GDM1 (cell line): ENCODE data around the gene PHACTR3.

ENCODE experiments used
- DNase-seq: peaks from one replicate; lab custom pipeline; 2025; lab: John Stamatoyannopoulos, UW

The PHACTR3 gene

DNA sequence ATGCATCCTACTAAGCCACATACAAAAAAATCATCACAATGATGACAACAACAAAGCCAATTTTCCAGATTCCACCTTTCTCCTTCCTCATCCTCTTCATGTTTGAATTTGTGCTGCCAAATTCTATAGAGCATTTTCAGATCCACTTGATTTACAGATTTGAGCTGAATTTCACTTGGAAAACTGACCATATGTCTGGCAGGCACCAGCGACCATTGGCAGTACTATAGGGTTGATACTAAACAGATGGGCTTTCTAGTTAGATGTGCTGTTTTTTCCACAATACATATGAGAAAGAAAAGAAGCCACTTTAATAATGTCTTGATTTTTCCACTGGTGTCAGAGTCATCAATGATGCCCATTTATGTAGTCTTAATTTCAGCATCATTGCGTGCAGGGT is 127.0 kb downstream of the PHACTR3 start:
- DNase-seq = no peak

DNA sequence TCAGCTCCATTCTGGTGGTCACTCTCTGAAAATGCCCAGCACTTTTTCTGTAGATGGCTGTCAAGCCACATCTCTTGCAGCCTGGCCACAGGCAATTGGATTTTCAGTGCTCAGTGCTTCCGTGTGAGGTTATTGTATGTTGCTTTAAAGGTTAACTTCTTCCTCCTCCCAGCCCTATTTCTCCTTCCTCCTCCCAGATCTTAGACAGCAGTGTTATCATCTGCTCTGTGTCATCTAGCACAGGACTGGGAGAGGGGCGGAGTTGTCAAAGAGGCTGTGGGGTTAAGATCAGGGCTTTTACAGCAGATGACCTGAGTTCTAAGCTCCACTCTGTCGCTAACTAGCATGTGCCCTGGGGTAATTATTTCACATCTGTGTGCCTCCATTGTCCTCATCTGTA is 129.0 kb downstream of the PHACTR3 start:
- DNase-seq = no peak

DNA sequence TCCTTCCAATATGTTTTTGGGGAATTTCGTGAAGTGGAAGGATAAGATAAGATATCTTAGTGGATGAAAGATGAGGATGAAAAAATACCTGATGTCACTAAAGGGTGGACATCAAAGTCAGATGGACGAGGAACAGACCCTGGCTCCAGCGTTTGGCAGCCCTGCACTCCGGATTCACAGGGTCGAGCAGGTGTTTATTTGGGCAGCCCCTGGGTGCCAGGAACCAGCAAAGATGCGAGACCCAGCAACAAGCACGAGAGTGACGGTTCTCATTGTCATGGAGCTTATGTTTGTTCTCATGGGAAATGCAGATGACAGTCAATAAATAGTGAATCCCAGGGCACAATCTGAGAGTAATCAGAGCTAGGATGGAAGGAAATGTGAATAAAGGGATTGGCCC is 131.1 kb downstream of the PHACTR3 start:
- no peak for DNase-seq

DNA sequence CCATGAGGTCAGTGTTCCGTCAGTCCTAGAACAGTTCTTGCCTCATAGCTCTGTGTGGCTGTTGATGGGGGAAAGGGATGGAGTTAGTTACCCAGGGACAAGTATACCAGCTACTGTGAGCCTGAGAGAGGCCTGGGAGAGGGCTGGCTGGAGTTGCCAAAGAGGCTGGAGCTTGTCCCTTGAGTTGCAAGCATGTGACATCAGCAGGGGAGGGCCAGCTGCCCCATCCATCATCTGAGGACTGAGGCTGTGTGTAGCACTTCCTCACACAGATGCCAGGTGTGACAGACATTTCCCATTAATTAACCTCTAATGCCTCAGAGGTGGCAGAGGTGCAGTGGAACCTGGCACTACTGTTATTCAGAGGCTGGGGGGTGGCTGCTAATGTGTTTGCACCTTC is 131.6 kb downstream of the PHACTR3 start:
- no peak for DNase-seq

DNA sequence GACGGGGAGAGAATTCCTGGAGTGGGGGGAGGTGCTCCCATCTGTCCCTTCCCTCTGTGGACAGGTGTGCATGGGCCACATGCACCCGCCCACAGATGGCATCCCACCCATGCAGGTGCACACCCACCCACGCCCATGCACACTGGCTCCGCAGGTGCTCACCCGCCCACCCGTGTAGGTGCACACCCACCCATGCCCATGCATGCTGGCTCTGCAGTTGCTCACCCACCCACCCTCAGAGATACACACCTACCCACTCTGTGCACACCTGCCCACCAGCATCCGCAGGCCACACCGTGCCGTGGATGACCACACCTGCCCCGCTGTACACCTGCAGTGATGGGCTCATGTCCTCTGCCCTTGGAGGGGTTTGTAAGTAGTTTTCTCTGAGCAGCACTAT is 132.0 kb downstream of the PHACTR3 start:
- no peak for DNase-seq

DNA sequence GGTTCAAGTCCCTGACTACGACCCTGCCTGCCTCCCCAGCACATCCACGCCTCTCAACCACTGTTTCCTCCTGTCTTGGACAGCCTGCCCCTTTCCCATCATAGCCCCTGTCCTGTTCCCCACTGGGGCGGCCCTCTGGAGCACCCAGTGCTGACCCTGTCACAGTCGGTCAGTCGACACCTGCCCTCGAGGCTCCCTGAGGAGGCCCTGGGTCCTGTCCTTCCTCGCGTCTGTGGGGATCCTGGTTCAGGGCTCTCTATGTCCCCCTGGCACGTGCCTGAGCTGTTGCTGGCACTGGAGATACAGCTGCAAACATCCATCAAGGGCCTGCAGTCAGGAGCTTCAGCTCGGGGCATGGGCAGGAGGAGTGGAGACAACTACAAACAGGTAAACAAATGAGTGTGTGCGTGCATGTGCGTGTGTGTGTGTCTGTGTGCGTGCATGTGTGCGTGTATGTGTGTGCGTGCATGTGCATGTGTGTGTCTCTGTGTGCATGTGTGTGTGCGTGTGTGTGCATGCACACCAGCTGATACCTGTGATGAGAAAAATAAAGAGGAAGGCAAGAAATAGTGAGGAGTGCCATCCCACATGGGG is 132.8 kb downstream of the PHACTR3 start:
- DNase-seq = no peak

DNA sequence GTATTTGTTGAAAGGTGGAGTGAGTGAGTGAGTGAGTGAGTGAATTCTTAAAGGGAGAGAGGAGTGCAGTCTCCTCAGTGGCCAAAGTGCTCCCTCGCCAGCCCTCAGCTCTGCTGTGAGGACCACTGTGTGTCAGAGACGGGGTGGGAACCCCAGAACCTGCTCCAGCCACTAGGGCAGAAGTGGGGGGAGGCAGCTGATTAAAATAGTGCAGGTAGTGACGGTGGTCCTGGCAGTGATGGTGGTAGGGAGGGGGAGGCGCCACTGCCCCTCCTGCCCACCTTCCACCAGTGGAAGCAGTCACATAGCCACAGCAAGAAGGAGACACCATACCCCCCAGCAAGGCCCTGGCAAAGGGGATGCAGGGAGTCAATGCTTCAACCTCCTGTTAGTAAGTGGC is 133.5 kb downstream of the PHACTR3 start:
- no peak for DNase-seq

DNA sequence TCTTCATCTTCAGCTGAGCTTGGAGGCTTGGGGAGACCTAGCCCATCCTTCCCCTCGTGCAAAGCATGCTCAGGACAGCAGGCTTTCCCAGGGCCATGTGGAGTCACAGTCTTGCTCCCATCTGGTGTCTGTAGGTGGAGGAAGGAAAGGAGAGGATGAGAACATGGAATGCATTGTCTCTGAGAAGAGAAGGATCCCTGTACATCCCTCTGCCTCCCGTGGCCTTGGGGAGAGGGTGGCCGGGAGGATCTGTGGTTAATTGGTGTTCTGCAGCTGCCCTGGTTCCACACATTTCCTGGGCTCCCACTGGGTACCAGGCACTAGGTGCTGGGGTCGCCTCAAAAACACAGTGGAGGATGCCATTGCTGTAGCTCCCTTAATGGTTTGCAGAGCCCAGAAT is 134.5 kb downstream of the PHACTR3 start:
- no peak for DNase-seq

DNA sequence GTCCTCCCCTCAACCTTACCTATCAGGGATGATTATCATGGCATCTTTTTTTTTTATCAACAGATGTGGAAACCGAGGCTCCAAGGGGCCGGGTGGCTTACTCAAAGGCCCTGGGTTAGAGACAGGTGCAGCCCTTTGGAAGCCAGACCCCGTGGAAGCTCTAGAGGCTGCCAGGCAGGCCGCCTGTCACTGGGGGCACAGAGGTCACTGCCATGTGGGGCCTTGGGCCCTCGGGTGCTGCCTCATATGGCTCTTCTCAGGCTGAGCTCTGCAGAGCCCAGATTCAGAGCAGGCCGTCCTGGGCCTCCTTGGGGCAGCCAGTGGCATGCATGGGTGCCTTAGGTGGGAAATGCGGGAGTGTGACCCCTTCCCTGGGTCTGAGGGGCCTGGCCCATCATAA is 136.3 kb downstream of the PHACTR3 start:
- DNase-seq = no peak

DNA sequence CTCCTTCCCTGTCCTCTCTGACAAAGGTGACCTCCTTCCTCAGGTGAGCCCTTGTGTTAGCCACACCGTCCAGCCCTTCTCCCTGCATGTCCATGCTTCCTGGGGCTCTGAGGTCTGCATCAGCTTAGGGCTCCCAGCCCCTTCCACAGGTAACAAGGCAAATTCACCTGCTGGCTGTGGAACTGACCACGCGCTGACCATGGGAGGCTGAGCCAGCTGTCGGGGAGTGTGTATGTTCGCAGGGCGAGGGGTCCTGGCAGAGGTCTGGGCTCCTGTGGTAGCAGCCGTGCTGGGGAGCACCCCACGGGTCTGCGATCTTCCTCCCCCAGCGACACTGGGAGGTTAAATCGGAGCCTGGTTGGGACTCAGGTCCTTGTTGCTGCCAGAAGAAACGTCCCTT is 136.7 kb downstream of the PHACTR3 start:
- DNase-seq = no peak

DNA sequence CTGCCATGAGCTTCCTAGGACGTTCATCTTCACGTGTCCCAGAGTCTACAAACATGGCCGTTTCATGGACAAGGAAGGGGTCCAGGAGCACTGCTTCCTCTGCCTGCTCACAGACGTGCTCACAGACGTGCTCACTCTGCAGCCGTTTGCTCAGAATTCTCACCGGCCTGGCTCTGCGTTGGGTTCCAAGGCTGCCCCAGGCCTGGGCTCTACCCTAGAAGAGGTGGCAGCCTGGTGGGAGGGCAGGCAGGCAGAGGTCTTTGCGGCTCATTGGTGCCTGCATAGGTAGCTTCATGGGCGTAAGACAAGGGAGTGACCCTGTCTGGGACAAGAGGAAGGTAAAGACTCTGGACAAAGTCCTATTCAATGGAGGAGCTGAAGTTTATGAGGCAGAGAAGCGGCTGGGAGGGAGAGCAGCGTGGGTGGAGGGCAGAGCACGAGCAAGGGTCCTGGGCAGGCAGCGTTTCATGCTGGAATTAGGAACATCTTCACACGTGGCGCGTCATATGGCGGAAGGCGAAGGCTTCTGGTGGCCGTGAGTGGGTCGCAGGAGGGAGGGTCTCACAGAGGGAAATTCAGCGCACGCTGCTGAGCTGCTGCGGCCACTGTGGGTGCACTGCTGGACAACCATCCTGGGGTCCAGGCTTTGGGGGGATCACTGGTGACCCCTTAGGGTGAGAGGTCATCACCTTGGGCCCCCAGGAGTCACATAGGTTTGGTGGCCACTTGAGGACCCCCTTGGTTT is 138.2 kb downstream of the PHACTR3 start:
- no peak for DNase-seq

DNA sequence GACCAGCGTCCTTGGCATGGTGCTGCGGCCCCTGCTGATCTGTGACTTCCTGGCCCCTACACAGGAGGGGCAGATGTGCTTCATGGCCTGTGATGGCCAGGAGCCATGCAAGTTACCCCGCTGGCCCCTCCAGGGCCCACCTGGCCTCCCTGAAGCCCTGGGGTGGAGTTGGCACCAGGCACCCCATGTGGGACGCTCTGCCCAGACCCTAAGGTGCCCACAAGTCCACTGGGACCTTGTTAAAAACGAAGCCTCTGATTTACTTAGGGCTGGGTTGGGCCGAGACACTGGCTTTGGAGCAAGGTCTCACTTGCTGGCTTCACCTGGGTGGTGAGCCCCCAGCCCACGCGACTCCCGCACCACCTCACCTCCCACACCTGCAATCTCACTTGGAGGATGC is 139.0 kb downstream of the PHACTR3 start:
- DNase-seq = no peak

DNA sequence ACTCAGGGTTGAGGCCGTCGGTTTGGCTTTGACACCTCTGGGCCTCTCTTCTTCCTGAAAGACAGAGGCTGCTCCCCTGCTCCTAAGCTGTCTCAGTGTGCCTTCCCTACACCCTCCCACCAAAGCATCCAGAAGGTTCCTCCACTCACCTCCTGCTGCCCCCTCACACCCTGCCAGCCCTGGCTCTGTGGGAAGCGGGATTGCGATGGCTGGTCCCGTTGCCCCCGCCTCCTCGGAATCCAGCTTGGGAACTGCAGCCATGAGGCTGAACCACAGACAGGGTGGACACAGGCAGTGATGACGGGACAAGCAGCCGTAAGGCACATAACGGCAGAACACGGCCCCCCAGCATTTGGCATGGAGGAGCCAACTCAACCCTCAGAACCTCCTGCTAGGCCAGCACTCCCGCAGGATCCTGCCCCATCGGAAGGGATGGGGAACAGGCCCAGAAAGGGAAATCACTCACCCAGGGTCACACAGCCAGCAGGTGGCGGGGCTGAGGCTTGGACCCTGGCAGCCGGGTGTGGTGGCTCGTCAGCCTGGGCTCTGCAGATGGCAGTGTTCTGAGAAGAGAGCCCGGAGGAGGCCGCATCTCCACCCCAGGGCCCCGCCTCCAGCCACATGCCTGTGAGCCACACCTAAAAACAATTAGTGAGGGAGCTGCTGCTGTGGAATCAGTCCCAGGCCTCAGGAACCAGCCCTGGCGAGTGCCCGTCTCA is 139.6 kb downstream of the PHACTR3 start:
- DNase-seq = no peak

DNA sequence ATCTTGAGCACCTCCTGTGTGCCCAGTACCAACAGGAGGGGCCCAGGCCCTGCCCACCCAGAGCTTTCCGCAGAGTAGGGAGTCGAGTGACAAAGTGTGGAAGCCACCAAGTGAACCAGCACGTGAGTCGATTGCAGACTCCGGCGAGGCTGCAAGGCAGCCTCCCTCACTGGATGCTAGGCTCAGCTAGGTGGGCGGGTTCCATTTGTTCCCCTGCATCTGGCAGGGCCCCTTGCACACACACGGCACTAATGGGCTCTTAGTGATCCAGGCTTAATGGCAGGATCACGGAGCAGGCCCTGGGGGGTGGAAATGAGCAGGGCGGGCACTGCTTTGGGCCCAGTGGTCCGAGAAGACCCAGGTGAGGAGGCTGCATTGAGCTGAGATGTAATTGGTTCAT is 140.4 kb downstream of the PHACTR3 start:
- DNase-seq = no peak

DNA sequence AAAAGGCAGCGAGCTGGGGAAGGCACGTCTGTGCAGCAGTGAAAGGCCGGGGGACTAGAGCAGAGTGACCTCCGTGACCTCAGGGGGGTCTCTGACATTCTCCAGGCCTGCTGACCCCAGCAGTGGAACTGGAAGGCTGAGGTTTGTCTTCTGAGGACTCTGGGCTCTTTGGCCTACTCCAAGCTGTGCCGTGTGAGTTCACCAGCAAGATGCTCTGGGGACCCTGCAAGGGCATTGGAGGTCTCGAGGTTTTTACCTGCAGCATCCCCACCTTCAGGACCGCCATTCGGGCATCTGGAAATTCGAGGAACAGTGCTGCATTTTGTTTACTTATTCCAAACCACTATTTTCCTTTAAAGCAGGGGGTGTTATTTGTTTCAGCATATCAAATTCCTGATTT is 140.9 kb downstream of the PHACTR3 start:
- DNase-seq = no peak

DNA sequence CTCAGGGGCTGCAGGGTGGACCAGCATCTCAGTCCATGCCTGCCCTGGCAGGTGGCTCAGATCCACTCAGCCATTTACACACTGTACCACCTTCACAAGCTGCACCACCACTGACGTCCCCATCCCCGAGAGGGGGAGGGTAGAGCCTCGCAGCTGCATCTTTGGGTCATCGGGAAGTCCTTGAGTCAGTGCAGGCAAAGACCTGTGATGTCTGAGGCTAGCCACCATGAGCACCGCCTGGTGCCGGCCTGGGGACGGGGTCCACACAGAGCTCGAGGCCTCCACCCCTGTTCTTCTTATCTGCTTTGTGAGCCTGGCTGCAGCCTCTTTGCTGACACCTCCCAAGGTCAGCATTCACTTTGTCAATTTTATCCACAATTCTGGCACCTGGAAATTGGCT is 141.4 kb downstream of the PHACTR3 start:
- DNase-seq = no peak

DNA sequence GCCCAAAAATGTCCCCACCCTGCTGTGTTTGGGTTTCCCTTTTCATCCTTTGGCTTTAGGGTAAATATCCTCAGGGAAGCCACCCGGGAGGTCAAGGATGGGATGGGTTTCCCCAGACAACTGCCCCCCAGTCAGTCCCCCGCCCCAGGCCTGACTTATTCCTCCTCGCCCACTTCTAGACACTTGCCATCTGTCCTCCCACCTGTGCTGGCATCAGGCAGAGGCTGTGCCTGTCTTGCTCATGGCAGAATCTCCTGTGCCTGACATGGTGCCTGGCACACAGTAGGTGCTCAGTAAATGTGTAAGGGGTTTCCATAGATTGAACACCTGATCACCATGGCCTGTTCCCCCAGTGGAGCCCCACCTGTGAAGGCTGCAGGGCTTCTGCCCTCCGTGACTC is 141.8 kb downstream of the PHACTR3 start:
- DNase-seq = no peak

DNA sequence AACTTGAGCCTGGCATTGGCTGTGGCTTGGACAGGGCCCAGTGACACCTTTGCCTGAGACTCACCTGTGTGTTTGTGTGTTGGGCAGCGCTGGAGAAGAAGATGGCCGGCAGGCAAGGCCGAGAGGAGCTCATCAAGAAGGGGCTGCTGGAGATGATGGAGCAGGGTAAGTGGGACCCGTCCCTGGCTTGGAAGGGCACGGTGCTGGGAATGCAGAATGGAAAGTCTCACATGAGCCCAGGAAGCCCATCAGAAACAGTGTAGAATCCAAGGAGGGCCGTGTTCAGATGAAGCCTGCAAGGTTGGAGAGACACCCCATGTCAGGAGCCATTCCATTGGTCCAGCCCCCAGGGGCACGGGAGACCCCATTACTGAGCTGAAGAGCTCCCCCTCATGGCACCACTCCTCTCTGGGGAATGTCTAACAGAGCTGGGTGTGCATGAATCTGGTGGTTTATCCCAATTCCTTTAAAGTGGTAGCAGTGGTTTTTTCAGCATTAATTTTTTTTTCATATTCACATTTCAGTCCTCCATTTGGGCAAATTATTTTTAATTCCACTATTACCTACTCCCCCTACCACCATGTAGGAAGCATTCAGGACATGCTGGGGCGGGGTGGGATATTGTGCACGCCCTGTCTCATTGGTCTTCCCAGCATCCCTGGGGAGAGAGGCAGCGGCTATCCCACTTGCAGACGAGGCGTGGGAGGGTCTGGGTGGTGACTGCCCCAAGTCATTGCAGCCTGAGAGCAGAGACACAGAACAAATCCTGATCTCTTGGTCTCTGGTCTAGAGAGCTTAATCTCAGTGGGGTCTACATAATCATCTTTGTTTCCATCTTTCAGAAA is 143.6 kb downstream of the PHACTR3 start:
- DNase-seq = no peak

DNA sequence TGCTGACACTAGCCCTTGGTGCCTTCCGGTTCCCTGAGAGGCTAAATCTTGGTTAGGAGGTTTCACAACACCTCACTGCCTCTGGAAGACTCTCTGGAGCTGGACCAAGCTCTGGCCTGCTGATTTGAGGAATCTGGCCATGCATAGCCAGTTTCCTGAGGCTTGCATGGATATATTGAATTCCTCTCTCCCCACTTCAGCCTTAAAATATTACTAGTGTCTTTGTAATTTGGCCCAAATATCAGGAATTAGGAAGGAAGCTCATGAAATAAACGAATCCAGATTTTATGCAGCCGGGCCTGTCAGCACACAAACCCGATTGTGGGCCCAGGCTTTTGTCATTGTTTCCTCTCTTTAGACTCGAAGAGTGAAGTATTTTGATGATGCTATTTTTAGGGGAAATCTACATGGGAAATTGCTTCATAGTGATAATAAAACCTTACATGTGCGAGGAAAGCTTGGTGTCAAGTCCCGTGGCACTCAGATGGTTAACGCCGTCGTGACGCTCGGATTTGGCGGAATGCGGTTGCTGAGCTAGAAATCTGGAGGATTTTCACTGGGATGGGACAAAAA is 144.4 kb downstream of the PHACTR3 start:
- no peak for DNase-seq

DNA sequence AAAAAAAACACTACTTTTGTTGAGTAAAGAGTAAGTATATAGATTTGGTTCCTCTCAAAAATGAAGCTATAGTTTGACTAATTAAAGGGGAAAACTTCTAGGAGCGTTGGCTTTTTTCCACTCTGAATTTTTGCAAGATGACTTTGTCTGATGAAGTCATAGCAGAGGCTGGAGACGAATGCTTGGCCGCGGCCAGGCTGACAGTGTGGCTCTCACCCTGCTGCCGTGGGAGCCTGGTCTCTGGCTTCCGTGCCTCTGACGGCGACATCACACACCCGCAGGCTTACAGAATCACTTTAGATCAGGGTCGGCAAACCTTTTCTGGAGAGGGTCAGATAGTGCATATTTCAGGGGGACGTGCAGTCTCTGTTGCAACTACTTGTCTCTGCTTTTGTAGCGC is 145.0 kb downstream of the PHACTR3 start:
- no peak for DNase-seq

DNA sequence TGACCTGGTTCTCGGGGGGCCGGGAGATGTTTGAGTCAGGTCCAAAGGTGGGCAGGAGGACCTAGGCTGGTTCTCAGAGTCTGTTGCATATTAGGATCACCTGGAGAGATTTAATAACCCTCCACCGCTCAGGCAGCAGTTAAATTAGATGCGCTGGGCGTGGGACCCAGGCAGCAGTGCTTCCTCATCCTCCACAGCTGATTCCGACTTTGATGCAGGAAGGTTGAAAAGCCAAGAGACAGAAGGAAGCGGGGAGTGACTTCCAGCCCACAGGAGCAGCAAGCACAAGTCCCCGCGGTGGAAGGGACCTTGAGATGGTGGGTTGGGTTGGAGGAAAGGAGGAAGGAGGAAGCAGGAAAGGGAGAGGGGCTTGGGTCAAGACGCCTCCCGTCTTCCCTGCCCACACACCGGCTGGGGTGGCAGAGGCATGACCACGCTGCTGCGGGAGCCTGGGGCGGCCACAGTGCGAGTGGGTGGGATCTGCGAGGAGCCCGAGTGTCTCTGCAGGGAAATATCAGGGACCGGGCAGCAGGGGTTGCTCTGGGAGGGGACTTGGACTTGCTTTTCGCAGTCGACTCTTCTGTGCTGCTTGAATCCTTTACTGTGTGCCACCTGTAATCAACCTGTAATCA is 146.0 kb downstream of the PHACTR3 start:
- DNase-seq = no peak
